Ovary (tissue), 3 donors: ENCODE data around the gene NDUFS6.

Experiments used
- CTCF ChIP-seq, 3 donors: fragments of 450-650 bp in 2 of 3; fragments of 200-600 bp in 1 of 3; IDR thresholded peaks; one replicate each; pipeline versions ENCODE4 v1.5.1 to v1.8.0; 2016 to 2022; ENCODE audit warnings: antibody characterized with exemption in 3 of 3, mild to moderate bottlenecking in 1 of 3
- EP300 ChIP-seq: sonication (generic); formaldehyde crosslinking; IDR thresholded peaks from one replicate; pipeline ENCODE4 v1.6.1; 2017; ENCODE audit warnings: antibody characterized with exemption
- donor health status: DM: no; HTN: no; CAD: no.

DNA sequence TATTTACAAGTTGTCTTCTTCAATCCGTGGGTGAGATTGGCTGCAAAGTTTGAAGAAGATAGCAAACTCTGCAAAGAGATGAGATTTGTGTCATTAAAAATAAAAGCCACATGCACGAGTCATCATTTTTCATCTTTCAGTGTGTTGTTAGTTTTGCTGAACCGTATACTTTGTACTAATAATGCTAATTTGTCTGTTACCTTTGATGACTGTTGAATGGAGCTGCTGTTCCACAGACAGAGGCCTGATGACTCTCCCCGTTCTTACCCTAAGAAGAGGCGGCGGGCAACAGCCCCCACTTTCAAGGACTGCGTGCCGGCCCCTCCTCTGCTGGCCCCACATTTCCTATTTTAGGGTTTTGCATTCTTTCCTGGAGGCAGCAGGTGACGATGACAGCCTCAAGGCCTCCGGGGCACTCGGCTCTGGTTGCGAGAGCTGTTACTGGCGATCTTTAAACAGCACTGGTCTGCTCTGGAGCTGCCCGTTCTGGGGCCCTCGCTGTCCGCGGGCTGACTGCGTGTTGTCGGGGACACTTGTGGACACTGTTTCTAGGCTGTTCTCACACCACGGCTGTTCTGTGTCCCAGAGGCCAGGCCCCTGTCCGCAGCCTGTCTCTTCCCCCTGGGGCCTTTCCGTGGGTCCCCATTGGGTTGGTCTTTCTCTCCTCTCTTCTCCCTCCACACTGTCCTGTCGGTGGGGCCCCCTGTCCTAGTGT lies 35.1 kb downstream of the NDUFS6 start:
- TF ChIP-seq CTCF (IDR thresholded peaks at IDR 0.05) (no peak), EP300 (no peak)
